ENCODE data around the gene TCF7.

Gene TCF7

DNA sequence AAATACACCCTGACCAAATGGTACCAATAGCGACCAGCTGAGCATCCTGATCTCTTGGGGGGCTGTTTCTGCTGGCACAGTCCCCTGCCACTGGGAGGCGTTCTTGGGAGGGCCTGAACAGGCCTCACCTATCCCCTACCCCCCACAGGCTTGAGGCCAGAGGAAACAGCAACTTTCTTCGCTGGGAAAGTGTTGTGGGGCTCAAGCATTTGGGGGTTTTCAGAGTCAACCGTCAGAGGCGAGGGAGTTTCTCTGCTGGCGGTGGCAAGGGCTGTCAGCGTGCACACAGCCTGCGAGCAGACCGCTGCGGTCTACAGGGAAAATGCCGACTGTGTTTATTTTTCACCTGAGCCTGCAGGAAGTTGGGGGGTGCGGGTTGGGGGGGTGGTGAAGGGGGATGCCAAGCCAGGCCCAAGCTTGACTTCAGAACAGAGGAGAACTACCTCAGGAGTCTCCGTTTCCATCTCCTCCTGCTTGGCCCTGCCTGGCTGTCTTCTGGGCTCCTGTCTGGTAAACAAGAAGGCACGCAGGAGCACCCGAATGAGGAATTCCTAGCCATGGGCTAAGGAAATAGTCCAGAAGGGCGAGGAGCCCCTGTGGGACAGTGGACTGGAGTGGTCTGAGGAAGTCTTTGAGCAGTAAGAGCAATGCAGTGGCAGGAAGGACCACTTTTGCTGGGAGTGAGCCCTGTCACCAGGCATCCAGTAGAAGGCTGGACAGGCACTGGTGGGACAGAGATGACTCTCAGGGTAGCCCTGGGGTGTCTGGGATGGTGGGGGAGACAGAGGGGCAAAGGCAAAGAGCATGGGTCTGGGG, 18.1 kb downstream of the TCF7 start:
- no peak for DNase-seq

DNA sequence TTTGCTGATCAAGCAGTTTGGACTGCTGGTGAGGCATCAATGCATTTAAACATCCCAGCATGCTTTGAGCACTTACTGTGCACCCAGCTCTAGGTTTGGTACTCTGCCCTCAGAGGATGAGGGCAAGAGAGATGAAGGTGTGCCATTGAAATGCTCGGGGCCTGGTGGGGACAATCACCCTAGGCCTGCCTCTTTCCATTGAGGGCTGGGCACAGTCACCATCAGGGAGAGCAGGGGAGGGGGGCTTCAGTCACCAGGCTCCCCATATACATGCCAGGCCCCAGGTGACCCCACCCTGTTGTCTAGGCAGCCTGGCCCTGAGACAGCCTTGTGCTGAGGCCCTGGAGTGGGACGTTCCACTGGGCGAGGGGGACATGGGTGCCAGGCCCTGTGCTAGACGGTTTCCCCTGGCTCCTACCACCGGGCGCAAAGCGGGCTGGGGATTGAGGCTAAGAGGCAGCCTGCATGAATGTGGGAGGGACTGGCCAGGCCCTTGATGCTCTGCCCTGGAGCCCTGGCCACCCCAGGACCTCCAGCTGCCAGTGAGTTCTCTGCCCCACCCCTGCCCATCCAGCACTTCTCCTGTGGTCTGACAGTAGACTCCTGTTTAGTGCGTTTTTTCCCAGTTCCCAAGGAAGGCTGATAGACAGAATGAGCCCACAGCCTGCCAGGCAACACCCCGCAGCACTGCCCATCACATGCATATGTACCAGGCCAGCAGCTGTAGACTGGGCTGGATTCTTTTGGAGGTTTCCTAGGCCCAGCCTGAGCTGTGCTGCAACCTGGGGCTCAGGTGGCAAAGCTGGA, 18.9 kb downstream of the TCF7 start:
- DNase-seq: no peak

DNA sequence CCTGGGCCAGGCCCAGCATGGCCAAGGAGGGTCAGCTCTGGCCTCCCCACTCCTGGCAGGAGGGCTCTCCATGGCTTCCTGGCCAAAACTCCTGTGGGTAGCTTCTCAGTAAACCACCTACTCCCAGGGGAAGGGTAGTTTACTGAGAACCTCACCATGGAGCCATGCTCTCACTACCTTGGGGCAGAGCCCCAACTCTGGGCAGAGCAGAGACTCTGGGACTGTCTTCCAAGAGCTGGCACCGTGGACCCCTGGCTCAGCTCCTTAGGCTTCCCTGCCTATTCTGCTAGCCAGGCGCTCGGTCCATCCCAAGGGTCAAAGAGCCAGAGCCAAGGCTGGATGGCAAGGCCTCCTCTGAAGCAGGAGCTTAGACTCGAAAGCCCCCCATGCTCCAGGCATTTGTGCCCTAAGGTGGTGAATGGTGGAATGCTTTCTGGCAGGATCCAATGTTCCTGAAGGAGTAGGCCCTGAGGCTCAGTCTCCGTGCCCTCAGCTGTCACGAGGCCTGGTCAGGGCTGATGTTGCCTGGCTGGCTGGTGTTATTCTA, 19.6 kb downstream of the TCF7 start:
- no peak for DNase-seq

DNA sequence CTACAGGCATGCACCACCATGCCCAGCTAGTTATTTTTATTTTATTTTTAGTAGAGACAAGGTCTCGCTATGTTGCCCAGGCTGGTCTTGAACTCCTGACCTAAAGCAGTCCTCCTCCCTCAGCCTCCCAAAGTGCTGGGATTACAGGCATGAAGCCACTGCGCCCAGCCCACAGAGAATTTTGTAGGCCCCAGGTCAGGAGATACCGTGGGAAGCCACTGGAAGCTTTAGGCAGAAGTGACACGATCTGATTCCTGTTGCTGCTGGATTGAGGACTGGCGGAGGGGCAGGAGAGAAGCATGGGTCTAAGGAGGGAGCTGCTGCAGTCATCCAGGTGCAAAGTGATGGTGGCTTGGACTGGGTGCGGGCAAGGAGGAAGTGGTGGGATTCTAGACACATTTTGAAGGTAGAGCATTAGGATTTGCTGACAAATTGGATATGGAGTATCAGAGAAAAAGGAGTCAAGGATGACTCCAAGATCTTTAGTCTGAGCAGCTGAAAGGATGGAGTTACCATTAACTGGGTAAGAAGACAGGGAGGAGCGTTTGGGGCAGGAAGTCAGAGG, 20.7 kb downstream of the TCF7 start:
- no peak for DNase-seq

DNA sequence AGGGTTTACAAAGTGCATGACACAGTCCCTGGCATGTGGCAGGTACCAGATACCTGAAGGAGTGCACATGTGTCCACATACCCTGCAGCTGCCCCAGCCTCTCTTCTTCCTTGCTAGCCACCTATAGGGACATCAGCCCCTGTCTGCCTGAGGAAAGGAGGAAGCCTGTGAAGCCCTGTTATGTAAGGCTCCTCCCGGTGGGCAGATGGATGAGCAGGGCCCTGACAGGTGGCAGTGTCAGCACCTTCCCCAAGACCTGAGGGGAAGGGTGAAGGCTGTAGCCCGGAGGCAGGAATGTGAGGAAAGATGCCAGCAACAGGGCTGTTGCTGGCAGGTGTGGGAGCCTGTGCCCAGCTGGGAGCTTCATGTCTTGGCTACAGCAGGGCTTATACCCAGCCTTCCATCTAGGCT, 21.7 kb downstream of the TCF7 start:
- DNase-seq: no peak

DNA sequence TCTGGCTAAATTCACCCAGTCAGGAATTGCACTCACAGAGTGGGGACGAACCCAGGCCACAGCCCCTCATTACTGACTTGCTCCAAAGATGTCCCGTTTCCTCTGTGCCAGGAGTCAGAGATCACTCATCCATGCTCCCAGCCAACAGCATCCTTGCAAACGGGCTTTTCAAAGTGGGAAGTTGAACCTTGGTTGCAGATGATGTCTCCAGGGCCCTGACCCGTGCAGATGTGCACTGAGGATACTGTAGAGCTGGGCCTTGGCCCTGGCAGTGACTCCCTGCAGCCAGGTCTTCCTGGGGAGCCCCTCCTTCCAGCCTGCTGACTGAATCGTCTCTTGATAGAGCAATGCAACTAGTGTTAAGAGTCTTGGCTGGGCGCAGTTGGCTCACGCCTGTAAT, 22.3 kb downstream of the TCF7 start:
- no peak for DNase-seq

DNA sequence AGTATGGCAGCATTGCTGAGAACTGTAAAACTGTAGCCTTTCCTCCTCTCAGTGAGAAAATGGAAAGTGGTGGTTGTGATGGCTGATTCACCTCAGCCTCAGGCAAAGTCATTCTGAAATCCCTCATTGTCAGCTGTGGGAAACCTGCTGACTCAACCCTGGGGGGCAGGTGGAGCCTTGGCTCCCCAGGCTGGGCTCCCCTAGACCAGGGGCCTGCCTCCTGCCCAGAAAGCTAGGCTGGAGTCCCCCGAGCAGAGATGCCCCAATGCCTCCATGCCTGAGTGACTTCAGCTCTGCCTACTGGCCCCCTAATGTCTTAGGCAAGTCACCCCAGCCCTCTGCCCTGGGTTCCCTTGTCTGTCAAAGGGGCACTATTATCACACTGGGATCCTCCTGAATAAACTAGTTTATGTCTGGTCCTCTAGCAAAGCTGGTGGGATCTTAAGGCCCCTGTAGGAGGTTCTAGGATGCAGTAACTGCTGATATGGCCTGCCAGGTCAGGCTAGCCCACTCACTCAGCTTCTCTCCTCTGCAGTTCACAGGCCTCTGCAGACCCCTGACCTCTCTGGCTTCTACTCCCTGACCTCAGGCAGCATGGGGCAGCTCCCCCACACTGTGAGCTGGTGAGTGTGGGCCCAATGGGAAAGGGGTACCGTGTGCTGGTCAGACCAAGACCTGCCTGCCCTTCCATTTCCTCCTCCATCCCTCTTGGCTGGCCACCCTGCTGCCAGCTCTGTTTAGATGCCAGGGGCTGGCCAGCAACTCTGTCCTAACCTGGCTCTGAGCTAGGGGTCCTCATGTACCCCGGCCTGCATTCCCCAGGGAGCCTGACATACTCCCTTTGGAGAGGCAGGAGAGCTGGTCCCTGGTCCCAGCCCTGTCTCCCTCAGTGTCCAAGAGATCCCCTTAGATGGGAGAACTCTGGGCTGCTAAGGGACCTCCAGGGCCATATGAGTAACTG, 24.2 kb downstream of the TCF7 start:
- DNase-seq: no peak

DNA sequence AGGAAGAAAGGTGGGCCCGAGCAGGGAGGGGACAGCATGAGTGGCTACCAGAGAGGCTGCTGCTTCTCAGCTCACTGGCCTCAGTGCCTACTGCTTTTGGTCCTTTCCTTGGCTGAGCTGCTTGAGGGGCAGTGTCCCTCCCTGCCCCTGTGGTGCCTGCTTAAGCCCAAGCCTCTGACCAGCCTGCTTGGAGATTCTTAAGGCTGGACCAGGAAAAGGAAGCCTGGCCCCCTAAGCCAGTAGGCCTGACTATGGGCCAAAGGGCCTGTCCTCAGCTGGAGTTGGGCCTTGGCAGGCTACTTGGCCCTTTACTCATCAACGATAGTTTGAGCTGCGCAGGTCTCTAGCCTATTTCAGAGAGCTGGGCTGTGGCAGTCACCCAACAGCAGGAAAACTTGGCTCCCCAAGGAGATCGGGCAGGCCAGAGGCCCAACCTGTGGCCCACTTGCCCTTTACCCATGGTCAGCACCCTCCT, 24.9 kb downstream of the TCF7 start:
- no peak for DNase-seq

DNA sequence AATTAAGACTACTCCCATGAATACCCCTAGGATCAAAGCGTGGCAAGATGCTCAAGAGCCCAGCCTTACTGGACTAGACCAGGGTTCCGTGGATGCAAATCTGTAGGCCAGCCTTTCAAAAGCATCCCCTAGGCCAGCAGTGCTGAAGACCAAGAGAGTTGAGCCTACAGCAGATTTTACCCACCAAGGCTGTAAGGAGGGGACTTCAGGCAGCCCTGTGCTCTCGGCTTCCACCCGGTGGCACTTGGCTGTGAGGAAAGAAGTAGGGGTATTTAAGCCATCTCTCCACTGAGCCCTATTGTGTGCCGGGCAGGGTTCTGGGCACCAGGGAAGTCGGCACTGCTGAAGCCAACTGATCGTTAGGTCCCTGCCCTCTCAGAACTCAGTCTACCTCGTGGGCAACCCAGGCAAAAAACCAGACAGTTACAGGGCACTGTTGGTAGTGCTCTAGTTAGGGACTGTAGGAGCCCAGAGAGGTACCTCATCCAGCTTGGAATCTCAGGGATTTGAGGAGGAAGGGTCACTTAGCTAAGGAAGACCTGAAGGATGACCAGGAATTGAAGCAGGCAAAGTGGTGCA, 25.5 kb downstream of the TCF7 start:
- DNase-seq: no peak

DNA sequence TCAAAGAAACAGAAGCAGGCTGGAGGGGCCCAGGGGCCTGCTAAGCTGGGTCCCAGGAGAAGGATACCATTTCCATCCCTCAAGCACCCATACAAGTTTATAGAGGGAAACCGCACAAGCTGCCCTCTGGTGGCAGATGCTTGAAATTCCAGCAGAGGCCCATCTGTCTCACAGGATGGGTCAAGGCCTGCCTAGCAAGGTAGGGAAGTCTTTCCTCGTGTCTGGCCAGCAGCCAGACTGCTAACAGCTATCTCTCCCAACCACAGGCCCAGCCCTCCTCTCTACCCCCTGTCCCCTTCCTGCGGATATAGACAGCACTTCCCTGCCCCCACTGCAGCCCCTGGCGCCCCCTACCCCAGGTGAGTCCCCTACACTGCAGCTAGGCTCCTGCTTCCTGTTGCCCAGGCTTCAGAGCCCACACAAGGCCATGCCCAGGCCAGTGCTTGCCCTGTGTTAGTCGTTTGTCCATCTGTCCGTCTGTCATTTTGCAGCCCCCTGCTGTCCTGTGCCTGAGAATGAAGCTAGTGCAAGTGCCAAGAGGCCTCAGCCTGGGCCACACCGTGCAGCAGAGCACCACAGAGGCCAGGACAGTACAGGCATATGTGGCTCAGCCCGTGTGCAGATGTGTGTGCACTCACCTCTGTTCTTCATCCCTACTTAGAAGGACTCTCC, 26.2 kb downstream of the TCF7 start:
- peak; percentile 29 for DNase-seq

DNA sequence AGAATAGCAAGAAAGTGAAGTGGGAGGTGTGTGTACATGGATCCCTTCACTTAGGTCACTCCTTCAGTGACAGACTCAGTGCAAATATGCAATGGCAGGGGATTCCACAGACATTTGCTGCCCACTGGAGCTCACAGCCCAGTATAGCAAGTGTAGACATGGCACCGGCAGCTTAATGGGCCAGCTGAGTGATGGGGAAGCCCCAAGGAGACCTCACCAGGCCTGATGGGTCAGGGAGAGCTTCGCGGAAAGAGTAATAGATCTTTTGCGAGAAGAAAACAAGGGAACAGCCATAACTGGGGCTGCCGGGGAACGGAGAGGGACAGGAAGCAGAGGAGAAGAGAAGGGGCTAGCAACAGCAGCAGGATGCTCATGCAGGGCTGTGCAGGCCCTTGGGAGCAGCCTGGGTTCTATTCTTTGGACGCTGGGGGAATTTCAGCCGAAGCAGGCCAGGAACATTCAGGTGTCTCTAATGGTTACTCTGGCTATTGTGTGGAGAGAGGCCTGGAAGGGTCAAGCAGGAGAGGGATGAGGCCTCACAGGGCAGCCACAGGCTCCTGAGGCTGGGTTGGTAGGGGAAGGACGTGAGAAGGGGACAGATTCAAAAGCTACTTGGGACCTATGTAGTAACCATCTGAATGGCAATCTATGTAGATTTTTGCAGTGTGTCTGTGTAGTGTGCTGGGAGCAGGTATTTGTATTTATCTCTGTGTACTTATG, 27.0 kb downstream of the TCF7 start:
- DNase-seq: no peak

DNA sequence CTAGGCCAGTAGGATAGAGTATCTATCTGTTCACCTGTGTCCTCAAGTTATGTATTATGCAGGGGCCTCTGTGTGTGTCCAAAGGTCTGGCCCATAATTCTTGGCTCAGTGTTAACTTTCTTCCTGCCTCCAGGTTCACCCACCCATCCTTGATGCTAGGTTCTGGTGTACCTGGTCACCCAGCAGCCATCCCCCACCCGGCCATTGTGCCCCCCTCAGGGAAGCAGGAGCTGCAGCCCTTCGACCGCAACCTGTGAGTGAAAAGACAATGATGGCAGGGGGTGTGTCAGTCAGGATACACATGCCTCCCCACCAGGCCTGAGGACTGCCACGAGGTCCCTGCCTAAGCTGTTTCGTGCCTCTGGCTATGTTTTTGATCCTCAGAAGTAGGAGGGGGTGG, 27.6 kb downstream of the TCF7 start:
- no peak for DNase-seq

DNA sequence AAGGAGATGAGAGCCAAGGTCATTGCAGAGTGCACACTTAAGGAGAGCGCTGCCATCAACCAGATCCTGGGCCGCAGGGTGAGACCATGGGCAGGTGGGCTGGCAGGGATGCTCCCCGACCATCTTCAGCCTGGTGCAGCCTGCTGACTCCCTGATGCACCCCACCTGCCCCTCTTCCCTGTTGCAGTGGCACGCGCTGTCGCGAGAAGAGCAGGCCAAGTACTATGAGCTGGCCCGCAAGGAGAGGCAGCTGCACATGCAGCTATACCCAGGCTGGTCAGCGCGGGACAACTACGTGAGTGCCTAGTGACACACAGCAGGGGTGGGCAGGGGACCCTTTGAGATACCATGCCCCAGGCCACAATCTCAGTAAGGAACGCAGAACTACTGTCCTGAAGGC, 28.3 kb downstream of the TCF7 start:
- DNase-seq: no peak

DNA sequence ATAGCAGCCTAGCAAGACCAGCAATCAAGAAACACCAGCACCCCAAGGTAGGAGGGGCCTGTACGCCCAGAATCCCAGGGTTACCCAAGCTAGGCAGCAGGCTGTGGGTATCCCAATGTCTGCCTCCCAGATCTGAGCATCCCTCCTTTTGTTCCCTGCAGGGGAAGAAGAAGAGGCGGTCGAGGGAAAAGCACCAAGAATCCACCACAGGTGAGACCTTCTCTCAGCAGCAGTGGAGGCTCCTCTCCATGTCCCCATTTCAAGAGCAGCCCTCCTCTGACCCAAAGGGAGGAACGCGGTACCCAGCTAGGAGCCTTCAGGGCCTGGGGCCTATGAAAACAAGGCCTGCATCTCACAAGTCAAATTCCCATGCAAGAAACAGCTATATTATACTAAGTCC, 28.9 kb downstream of the TCF7 start:
- DNase-seq: no peak

DNA sequence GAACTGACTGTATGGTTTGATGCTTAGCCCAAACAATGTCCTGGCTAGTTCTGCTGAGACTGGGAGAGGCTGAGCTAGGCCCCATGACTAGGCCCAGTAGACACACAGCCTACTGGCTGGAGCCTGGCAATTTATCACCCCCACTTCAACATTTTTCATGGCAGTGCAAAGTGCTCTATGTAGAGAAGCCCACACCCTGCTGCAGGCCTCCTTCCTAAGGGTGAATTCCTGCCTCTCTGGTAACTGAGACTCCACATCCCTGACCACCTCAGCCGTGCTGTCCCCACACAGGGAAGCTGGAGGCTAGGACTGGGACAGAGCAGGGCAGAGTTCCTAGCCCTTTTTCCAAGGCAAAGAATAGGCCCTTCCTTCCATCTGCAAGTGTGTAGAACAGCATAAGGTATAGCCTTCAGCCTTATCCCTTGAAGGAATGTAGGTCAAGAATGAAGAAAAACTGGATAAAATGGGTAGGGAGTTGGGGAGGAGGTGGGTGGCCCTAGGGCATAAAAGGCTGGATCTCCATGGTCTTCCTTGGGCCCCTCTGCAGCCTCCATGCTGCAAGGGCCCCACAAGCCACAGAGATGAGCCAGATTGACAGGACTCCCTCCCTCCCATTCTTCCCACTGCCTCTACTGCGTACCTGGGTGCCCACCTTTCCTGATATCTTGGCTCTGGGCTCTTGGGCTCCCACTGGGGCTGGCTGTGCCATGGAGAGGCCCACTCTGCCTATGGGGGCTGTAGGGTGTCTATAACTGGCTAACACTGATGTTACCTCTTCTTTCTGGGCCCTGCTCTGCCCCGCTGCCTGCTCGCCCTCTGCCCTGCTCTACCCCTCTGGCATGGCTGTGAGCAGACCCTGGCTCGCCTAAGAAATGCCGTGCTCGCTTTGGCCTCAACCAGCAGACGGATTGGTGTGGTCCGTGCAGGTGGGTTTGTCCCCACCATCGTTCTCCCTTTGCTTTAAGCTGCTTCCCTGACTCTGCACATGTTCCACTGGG, 29.8 kb downstream of the TCF7 start:
- DNase-seq: no peak

DNA sequence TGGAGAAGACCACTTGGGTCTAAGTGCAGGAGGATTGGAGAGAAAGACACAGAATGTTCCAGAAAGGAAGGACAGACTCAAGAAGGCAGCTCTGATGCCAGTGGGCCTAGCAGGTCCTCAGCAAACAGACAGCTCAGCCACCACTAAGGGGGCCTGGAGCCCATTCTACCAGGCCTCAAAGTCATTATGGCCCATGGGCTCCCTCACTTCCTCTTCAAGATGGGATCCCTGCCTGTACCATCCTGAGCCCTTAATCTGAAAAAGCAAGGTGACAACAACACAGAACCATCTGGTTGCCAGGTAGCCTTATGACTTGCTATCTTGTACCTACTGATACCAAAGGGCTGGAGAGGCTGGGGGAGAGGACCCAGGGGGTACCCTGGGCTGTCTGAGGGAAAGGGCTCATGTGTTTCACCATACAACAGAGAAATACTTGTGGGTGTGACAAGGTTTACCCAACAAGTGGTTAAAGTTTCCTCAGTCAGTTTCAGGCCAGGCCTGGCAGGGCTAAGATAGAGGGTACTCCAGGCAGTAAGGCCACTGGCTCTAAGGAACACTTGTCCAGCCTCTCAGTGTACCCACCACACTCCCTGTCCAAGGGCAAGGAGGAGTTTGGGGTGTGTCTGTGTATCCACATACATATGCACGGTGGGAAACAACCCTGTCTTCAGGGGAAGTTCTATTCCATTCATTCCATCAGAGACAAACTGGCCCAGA, 30.7 kb downstream of the TCF7 start:
- no peak for DNase-seq

DNA sequence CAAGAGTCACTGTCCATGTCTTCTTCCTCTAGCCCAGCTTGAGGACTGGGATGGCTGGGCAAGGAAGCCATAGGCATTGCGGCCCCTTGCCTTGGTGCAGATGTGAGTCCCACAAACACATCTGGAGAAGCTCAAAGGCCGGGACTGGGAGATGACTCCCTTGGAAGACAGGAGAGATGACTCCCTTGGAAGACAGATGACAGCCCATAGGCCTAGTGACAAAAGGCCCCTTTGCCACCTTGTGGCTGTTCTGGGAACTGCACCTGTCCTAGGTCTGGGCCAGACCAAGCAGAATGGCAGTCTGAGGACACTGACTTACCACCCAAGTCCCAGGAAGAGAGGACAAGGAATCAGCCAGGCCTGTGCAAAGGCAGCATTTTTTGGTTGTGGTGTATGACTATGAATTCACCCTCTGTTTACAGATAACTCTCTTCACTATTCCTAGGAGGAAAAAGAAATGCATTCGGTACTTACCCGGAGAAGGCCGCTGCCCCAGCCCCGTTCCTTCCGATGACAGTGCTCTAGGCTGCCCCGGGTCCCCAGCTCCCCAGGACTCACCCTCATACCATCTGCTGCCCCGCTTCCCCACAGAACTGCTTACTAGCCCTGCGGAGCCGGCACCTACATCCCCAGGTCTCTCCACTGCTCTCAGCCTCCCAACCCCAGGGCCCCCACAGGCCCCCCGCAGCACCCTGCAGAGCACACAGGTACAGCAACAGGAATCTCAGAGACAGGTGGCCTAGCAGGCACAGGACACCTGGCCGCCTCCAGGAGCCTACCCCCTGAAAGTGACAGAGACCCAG, 31.5 kb downstream of the TCF7 start:
- peak; percentile 4 for DNase-seq
